ENCODE results near the gene TGFBR2.
A peak's percentile ranks its signal among the peaks of the same experiment; 100 is the strongest.

The TGFBR2 gene

GRCh38 chr3:30659270-30660130 lies 53.1 kb downstream of the TGFBR2 start:
- Histone ChIP-seq H2AFZ (ENCODE audit: low read depth, low read length, severe bottlenecking) (no peak overlapping the region), H3F3A (ENCODE audit: insufficient read depth) (peaks cover 16% of the 10 kb centered on the region), H3K9me2 (replicated peaks; ENCODE audit: insufficient read depth, low read length) (no peaks in the 10 kb centered on the region), H3K79me2 (ENCODE audit: insufficient read depth, low read length) (peaks cover 10% of the 10 kb centered on the region; the same call in 1 of the 2 replicates), H3K9ac (ENCODE audit: low read length) (peak overlapping the region; percentile 43; the same call in 1 of the 2 replicates), H4K20me1 (ENCODE audit: low read depth, low read length) (no peaks in the 10 kb centered on the region), H3K4me2 (ENCODE audit: low read depth, low read length, poor library complexity, severe bottlenecking) (peak overlapping the region; percentile 58), H3K27ac (ENCODE audit: low read depth, low read length) (peak overlapping the region; percentile 89), H3K4me3 (ENCODE audit: insufficient read depth, low read length, poor library complexity, severe bottlenecking) (no peak overlapping the region), H3K27me3 (ENCODE audit: low read length) (no peaks in the 10 kb centered on the region), H3K36me3 (ENCODE audit: low read length) (peaks cover 12% of the 10 kb centered on the region; the same call in 1 of the 2 replicates), H3K9me3 (ENCODE audit: insufficient read depth, low read length) (no peaks in the 10 kb centered on the region)
- TF ChIP-seq EZH2phosphoT487 (conservative IDR thresholded peaks at IDR 0.05; ENCODE audit: low read length): no peak
- TF ChIP-seq CTCF (IDR thresholded peaks at IDR 0.05; ENCODE audit: insufficient read depth, low read length, poor library complexity, severe bottlenecking): no peak

GRCh38 chr3:30660136-30660535 lies 53.7 kb downstream of the TGFBR2 start:
- Histone ChIP-seq H4K20me1 (ENCODE audit: low read depth, low read length) (no peaks in the 10 kb centered on the region), H3K4me2 (ENCODE audit: low read depth, low read length, poor library complexity, severe bottlenecking) (no peak overlapping the region), H3K9me2 (replicated peaks; ENCODE audit: insufficient read depth, low read length) (no peaks in the 10 kb centered on the region), H3F3A (ENCODE audit: insufficient read depth) (peaks cover 16% of the 10 kb centered on the region), H3K27me3 (ENCODE audit: low read length) (no peaks in the 10 kb centered on the region), H3K79me2 (ENCODE audit: insufficient read depth, low read length) (peaks cover 10% of the 10 kb centered on the region; the same call in 1 of the 2 replicates), H3K4me3 (ENCODE audit: insufficient read depth, low read length, poor library complexity, severe bottlenecking) (no peak overlapping the region), H3K27ac (ENCODE audit: low read depth, low read length) (no peak overlapping the region), H3K36me3 (ENCODE audit: low read length) (peaks cover 13% of the 10 kb centered on the region; the same call in 1 of the 2 replicates), H3K9me3 (ENCODE audit: insufficient read depth, low read length) (no peaks in the 10 kb centered on the region), H3K9ac (ENCODE audit: low read length) (no peak overlapping the region), H2AFZ (ENCODE audit: low read depth, low read length, severe bottlenecking) (no peak overlapping the region)
- no peak for TF ChIP-seq CTCF (IDR thresholded peaks at IDR 0.05; ENCODE audit: insufficient read depth, low read length, poor library complexity, severe bottlenecking)
- TF ChIP-seq EZH2phosphoT487 (conservative IDR thresholded peaks at IDR 0.05; ENCODE audit: low read length): no peak

- no peaks in the 10 kb centered on the region for H3K27me3 ChIP-seq (ENCODE audit: low read length)
- H3K27ac ChIP-seq (ENCODE audit: low read depth, low read length): no peak overlapping the region; the same call in 1 of the 2 replicates
- H3K36me3 ChIP-seq (ENCODE audit: low read length): peaks cover 10% of the 10 kb centered on the region; the same call in 1 of the 2 replicates
- TF ChIP-seq EZH2phosphoT487 (conservative IDR thresholded peaks at IDR 0.05; ENCODE audit: low read length) (no peak), CTCF (IDR thresholded peaks at IDR 0.05; ENCODE audit: insufficient read depth, low read length, poor library complexity, severe bottlenecking) (no peak)
- H3K9ac ChIP-seq (ENCODE audit: low read length): no peak overlapping the region
- H3K9me2 ChIP-seq (replicated peaks; ENCODE audit: insufficient read depth, low read length): no peaks in the 10 kb centered on the region
- peaks cover 16% of the 10 kb centered on the region for H3F3A ChIP-seq (ENCODE audit: insufficient read depth)
- no peak overlapping the region for H2AFZ ChIP-seq (ENCODE audit: low read depth, low read length, severe bottlenecking)
- H4K20me1 ChIP-seq (ENCODE audit: low read depth, low read length): no peaks in the 10 kb centered on the region
- peaks cover 10% of the 10 kb centered on the region; the same call in 1 of the 2 replicates for H3K79me2 ChIP-seq (ENCODE audit: insufficient read depth, low read length)
- H3K9me3 ChIP-seq (ENCODE audit: insufficient read depth, low read length): no peaks in the 10 kb centered on the region
- no peak overlapping the region for H3K4me2 ChIP-seq (ENCODE audit: low read depth, low read length, poor library complexity, severe bottlenecking)
- no peak overlapping the region for H3K4me3 ChIP-seq (ENCODE audit: insufficient read depth, low read length, poor library complexity, severe bottlenecking)
Measured at GRCh38 chr3:30660656-30661055, 54.3 kb downstream of the TGFBR2 start.

Measured in SU-DHL-6 (cell line).